Measurements from ENCODE around the gene EPHA8.

Gene EPHA8

GRCh38 chr1:22646384-22646783 lies 83.1 kb downstream of the EPHA8 start:
- no peak for DNase-seq (ENCODE audit: low spot score)

- no peak for DNase-seq (ENCODE audit: low spot score)
These were observed 86.9 kb downstream of the EPHA8 start for GRCh38 chr1:22650089-22650693.

GRCh38 chr1:22651941-22652856 lies 88.9 kb downstream of the EPHA8 start:
- no peak for DNase-seq (ENCODE audit: low spot score)

GRCh38 chr1:22652881-22653316 lies 89.6 kb downstream of the EPHA8 start, which contains the start of gene C1QB:
Gene C1QB (plus strand): TSS chr1:22653236. CDS start chr1:22659463, 6,227 bp downstream.
- no peak for DNase-seq (ENCODE audit: low spot score)
